ENCODE measurements around the gene ANKRD26.

DNA sequence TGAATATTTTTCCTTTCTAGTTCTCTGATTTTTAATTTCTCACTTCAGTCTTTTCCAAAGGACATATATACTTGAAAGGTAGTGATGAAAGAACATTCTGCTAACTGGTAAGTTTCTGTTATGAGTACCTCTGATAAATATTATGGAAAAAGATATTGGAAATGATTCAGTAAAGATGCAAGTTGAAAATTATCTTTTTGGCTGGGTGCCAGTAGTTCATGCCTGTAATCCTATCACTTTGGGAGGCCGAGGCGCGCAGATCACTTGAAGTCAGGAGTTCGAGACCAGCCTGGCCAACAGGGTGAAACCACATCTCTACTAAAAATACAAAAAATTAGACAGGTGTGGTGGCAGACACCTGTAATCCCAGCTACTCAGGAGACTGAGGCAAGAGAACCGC, 62.1 kb downstream of the ANKRD26 start:
- TF ChIP-seq, protein P1, sequence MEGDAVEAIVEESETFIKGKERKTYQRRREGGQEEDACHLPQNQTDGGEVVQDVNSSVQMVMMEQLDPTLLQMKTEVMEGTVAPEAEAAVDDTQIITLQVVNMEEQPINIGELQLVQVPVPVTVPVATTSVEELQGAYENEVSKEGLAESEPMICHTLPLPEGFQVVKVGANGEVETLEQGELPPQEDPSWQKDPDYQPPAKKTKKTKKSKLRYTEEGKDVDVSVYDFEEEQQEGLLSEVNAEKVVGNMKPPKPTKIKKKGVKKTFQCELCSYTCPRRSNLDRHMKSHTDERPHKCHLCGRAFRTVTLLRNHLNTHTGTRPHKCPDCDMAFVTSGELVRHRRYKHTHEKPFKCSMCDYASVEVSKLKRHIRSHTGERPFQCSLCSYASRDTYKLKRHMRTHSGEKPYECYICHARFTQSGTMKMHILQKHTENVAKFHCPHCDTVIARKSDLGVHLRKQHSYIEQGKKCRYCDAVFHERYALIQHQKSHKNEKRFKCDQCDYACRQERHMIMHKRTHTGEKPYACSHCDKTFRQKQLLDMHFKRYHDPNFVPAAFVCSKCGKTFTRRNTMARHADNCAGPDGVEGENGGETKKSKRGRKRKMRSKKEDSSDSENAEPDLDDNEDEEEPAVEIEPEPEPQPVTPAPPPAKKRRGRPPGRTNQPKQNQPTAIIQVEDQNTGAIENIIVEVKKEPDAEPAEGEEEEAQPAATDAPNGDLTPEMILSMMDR (conservative IDR thresholded peaks at IDR 0.05; ENCODE audit: low read depth, low read length), result no peak
- TF ChIP-seq EZH2 (IDR thresholded peaks at IDR 0.05; ENCODE audit: low read length, unreplicated experiment) (no peak), EZH2phosphoT487 (IDR thresholded peaks at IDR 0.05; ENCODE audit: borderline replicate concordance, low read length) (no peak)

Measured in PC-3 (cell line).